HG03521 (cell line): Measurements from ENCODE around the gene RAB33A.

Experiments used
- ATAC-seq: cut with Tn5 transposase; IDR thresholded peaks from one replicate; pipeline ENCODE4 v1.9.1; 2021; ENCODE audit warnings: mild to moderate bottlenecking, moderate library complexity; ENCODE audit not compliant: unreplicated experiment

RAB33A gene

DNA sequence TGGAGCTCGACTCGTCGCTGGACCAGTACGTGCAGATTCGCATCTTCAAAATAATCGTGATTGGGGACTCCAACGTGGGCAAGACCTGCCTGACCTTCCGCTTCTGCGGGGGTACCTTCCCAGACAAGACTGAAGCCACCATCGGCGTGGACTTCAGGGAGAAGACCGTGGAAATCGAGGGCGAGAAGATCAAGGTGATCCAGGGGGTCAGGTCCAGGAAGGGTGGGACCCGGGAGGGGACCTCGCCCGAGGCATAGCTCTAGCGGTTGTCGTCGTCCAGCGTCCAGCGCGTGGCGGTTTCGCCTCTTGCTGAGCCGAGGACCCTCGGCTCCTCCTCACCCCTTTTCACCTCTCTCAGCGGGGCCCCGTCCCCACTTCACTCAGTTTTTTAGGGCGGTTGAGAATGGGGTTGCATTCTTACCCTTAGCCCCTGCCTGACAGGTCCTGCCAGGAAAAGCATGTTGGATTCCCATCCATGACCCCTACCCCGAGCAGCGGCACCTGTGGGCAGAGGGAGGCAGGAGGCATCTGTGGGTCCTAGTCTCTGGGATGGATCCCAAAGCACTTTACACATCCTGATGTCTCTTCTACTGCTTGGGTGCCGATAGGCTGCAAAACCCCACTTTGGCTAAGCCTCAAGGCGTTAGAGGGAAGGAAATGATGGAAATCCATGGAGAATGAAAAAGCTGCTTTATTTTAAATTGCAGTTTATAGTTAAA is 524 bp downstream of the RAB33A start:
- no peak for ATAC-seq

DNA sequence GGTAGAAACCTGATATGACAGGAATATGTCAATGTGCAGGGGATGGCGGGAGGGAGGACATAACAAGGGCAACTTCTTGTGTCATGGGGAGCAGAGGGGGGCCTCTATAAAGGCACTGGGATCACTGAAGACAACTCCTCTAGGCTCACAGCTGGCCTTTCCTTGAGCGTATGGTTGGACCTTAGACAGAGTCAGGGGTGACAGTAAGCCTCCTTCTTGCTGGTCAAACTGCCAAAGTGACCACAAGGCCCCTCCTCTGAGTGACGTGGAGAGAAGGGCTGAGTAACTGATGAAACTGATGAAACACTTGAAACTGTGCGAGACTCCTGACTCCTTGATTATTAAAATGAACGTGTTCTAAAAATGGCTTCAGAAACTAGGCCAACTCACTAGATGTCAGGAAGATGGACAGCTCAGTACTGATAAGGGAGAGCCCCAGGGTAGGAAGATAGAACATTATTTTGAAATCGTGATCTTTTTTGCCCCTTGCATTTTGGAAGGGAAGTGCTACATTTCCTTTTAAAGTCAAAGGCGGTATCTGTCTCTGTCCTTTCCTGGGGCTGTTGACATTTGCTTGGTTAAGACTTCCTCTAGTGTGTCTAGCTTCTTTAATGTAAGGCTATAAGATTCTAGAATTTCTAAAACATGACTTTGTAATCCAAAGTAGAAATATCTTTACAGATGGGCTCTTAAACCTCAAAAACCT is 1.6 kb downstream of the RAB33A start:
- ATAC-seq = peak; percentile 27

- no peak for ATAC-seq
These were observed 2.4 kb downstream of the RAB33A start for GRCh38 chrX:130174045-130174704.

DNA sequence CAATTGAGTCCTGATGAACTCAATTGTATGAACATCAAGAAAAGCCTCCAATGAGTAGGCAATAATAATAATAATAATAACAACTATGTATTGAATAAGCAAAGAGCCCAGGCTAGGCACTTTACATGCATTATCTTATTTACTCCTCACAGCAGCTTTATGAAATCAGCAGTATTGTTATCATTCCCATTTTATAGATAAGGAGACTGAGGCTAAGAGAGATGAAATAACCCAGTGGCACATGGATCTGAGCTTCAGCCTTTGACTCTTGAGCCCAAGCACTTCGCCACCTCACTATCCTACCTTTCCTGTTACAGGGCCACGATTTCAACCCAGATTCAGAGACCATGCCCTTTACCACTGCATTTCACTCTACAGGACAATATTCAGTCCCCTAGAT is 3.2 kb downstream of the RAB33A start:
- no peak for ATAC-seq

GRCh38 chrX:130176354-130176776 is 4.6 kb downstream of the RAB33A start:
- peak; percentile 58 for ATAC-seq

GRCh38 chrX:130176942-130177341 is 5.2 kb downstream of the RAB33A start:
- no peak for ATAC-seq

DNA sequence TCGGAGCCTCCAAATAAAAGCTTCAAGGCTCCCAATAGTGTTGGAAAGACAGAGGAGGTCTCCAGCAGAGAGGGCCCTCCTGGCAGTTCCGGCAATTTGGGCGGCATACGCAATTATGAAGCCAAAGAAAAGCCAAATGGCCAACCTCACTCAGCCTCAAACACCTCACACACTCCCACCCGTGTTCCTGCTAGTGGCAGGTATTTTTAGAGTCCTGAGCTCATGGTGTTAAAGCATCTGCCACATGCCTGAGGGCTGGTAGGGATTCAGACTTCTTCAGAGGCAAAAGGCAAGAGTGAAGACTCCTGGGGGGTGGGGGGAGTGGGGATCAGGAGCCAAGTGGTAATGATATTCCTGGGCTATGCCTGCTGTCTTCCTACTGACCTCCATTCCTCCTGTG is 7.4 kb downstream of the RAB33A start:
- no peak for ATAC-seq

GRCh38 chrX:130179579-130180215 is 7.9 kb downstream of the RAB33A start:
- ATAC-seq = no peak

DNA sequence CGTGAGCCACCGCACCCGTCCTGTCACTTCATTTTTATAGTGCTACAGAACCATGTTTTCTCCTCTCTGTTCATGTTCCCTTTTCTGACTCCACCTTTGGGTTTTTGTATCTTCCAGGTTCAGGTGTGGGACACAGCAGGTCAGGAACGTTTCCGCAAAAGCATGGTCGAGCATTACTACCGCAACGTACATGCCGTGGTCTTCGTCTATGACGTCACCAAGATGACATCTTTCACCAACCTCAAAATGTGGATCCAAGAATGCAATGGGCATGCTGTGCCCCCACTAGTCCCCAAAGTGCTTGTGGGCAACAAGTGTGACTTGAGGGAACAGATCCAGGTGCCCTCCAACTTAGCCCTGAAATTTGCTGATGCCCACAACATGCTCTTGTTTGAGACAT is 12.4 kb downstream of the RAB33A start:
- no peak for ATAC-seq

GRCh38 chrX:130184857-130185256 is 13.1 kb downstream of the RAB33A start:
- ATAC-seq = no peak

GRCh38 chrX:130186651-130187050 is 14.9 kb downstream of the RAB33A start:
- no peak for ATAC-seq

- no peak for ATAC-seq
These were observed 19.0 kb downstream of the RAB33A start for GRCh38 chrX:130190801-130191200.

- ATAC-seq = no peak
These were observed 24.7 kb downstream of the RAB33A start for GRCh38 chrX:130196466-130196865.

DNA sequence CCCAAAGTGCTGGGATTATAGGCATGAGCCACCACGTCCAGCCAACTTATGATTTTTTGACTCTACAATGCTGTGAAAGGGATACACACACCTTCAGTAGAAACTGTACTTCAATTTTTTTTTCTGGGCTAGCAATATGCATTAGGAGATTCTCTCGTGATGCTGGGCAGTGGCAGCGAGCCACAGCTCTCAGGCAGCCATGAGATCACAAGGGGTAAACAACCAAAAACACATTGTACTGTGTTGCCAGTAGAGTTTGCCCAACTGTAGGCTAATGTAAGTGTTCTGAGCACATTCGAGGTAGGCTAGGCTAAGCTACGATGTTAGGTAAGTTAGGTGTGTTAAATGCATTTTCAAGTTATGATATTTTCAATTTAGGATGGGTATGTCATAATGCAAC is 25.7 kb downstream of the RAB33A start:
- no peak for ATAC-seq

DNA sequence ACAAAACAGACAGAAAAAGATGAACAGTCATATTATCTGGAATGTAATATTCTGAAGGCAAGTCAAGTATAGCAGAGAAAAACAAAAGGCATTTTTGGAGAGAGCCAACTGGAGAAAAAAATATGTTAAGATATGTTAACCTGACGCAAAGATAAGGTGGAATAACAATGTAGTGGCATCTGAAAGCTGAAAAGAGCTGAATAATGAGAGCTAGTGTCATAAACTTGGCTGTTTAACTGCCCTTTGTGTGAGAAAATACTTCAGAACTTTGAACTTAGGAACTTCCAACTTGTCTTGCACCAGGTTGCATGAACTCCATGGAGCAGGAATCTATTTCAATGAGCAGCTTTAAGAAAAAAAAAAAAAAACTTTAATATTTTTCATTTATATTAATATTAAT is 32.9 kb downstream of the RAB33A start:
- ATAC-seq = no peak

GRCh38 chrX:130211415-130212186 is 39.8 kb downstream of the RAB33A start:
- ATAC-seq = no peak

DNA sequence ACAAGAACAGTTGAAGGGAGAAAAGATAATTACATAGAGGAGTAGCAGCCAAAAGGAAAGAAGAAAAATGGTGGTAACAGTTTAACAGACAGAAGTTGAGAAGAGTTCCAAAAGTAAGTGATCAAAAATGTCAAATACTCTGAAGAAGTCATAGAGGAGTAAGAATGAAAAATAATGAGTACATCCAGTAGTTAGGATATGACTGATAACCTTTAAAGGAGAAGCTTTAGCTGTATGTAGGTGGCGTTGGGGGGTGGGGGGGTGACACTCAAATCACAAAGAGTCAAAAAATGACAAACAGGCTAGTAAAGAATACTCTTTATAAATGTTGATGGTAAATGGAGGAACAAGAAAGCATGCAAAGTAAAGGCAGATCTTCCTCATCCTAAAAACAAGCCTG is 40.6 kb downstream of the RAB33A start:
- no peak for ATAC-seq

DNA sequence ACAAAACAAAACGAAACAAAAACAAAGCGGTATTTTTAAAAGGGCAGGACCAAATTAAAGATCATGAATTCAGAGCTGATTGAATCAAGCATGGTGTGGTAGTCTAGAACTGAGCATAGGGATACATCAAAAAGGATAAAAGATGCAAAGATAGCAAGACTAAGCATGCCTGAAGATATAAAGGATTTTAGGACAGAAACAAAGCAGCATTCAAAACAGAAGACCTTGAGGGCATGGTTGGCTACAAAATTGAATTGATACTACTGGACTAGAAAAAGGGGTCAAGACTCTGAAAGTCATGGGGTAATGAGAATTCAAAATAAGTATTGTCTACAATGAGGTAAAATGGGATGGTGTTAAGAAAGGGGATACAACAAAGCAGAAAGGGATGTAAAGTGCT is 41.6 kb downstream of the RAB33A start:
- ATAC-seq = no peak

- ATAC-seq = no peak
These were observed 44.6 kb downstream of the RAB33A start for GRCh38 chrX:130216320-130216719.

- ATAC-seq = no peak
These were observed 53.0 kb downstream of the RAB33A start for GRCh38 chrX:130224810-130225209.

GRCh38 chrX:130228871-130229270 is 57.1 kb downstream of the RAB33A start:
- no peak for ATAC-seq
